ENCODE data around the gene CTSO.

The CTSO gene

GRCh38 chr4:155962767-155963166, 9.1 kb upstream of the CTSO start:
- no peaks in the 10 kb centered on the region for H3K36me3 ChIP-seq
- H3K27ac ChIP-seq = no peak overlapping the region
- no peaks in the 10 kb centered on the region for H3K4me1 ChIP-seq
- H3K4me3 ChIP-seq = no peak overlapping the region
- TF ChIP-seq, protein P1, sequence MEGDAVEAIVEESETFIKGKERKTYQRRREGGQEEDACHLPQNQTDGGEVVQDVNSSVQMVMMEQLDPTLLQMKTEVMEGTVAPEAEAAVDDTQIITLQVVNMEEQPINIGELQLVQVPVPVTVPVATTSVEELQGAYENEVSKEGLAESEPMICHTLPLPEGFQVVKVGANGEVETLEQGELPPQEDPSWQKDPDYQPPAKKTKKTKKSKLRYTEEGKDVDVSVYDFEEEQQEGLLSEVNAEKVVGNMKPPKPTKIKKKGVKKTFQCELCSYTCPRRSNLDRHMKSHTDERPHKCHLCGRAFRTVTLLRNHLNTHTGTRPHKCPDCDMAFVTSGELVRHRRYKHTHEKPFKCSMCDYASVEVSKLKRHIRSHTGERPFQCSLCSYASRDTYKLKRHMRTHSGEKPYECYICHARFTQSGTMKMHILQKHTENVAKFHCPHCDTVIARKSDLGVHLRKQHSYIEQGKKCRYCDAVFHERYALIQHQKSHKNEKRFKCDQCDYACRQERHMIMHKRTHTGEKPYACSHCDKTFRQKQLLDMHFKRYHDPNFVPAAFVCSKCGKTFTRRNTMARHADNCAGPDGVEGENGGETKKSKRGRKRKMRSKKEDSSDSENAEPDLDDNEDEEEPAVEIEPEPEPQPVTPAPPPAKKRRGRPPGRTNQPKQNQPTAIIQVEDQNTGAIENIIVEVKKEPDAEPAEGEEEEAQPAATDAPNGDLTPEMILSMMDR (IDR thresholded peaks at IDR 0.05) = no peak
- H3K9me3 ChIP-seq = no peaks in the 10 kb centered on the region
- no peak for DNase-seq
- intact Hi-C loops (cut with DNase I; ENCODE audit: low total_unique reads) = no loop called here
- H3K27me3 ChIP-seq = no peaks in the 10 kb centered on the region

DNA sequence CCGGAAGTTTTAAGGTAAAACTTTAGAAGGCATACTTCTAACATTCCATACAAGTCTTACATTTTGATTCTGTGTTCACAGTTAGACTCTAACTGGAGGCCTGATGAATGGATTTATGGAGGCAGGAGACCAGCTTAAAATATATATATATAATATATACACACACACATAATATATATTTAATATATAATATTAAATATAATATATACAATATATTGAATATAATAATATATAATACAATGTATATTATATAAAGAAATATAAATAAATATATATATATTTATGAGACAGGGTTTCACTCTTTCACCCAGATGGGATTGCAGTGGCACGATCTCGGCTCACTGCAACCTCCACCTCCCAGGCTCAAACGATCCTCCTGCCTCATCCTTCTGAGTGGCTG, 7.9 kb upstream of the CTSO start:
- TF ChIP-seq, protein P1 (IDR thresholded peaks at IDR 0.05) = no peak
- Histone ChIP-seq H3K27ac (no peak overlapping the region), H3K4me3 (no peak overlapping the region), H3K36me3 (no peaks in the 10 kb centered on the region), H3K4me1 (no peaks in the 10 kb centered on the region), H3K9me3 (no peaks in the 10 kb centered on the region), H3K27me3 (no peaks in the 10 kb centered on the region)
- intact Hi-C loops (cut with DNase I; ENCODE audit: low total_unique reads) = no loop called here
- no peak for DNase-seq

- DNase-seq = no peak
- Histone ChIP-seq H3K36me3 (no peaks in the 10 kb centered on the region), H3K27me3 (no peaks in the 10 kb centered on the region), H3K4me1 (no peaks in the 10 kb centered on the region), H3K9me3 (no peaks in the 10 kb centered on the region), H3K27ac (no peak overlapping the region), H3K4me3 (no peak overlapping the region)
- TF ChIP-seq, protein P1 (IDR thresholded peaks at IDR 0.05) = no peak
- intact Hi-C loops (cut with DNase I; ENCODE audit: low total_unique reads) = no loop called here
These were observed 6.9 kb upstream of the CTSO start for GRCh38 chr4:155960522-155960921.

DNA sequence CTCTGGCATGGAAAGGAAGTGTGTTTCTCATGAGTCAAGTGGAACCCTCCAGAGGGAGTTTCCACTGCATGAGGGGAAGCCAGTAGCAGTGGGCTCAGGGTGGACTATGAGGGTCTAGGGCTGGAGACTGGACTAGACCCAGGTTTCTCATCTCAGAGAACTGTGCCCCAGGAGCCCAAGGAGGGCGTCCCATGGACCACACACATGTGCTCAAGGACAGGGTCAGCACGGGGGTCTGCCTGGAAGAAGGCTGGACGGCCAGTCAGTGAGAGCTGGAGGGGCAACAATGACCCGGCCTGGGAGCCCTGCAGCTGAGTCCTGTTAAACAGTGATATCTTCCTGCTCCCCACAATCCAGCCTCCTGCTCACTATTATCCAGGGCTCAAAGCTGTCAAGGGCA, 5.8 kb upstream of the CTSO start:
- no peaks in the 10 kb centered on the region for H3K4me1 ChIP-seq
- intact Hi-C loops (cut with DNase I; ENCODE audit: low total_unique reads) = loop anchor here (10.0 kb wide), 1 partner anchor 555 kb away; no protein-coding TSS in a partner anchor
- no peak for DNase-seq
- H3K9me3 ChIP-seq = no peaks in the 10 kb centered on the region
- no peaks in the 10 kb centered on the region for H3K27me3 ChIP-seq
- no peaks in the 10 kb centered on the region for H3K36me3 ChIP-seq
- TF ChIP-seq, protein P1 (IDR thresholded peaks at IDR 0.05) = no peak
- no peak overlapping the region for H3K4me3 ChIP-seq
- no peak overlapping the region for H3K27ac ChIP-seq

GRCh38 chr4:155956461-155956860, 2.8 kb upstream of the CTSO start:
- Histone ChIP-seq H3K36me3 (no peaks in the 10 kb centered on the region), H3K4me1 (peaks cover 0 to 13% (median 5%) of the 10 kb centered on the region in 4 donors), H3K4me3 (no peak overlapping the region), H3K27ac (no peak overlapping the region), H3K9me3 (no peaks in the 10 kb centered on the region), H3K27me3 (no peaks in the 10 kb centered on the region)
- DNase-seq = no peak
- TF ChIP-seq, protein P1 (IDR thresholded peaks at IDR 0.05) = no peak
- intact Hi-C loops (cut with DNase I; ENCODE audit: low total_unique reads) = loop anchor here (10.0 kb wide), 1 partner anchor 552 kb away; no protein-coding TSS in a partner anchor

DNA sequence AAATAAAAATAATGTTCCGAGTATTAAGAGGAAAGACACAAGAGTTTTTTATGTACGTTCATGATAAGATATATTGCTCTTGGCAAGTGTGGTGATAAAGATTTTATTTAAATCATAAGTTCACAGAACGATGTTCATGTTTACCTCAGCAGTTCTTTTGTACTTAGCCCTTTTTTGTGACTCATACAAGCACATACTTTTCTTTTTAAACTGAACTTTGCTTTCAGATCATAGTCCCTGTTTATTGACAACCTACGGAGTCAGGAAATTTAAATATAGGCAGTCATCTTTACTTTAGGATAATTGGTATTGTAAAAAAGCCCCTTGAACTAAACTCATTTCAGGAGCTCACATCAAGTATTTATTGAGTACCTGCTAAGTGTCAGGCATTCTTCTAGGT, 1.3 kb upstream of the CTSO start:
- Histone ChIP-seq H3K4me3 (no peak overlapping the region), H3K4me1 (peaks cover 0 to 13% (median 5%) of the 10 kb centered on the region in 4 donors), H3K9me3 (no peaks in the 10 kb centered on the region), H3K36me3 (no peaks in the 10 kb centered on the region), H3K27me3 (no peaks in the 10 kb centered on the region), H3K27ac (no peak overlapping the region)
- intact Hi-C loops (cut with DNase I; ENCODE audit: low total_unique reads) = loop anchor here (5.0 to 10.0 kb wide), 3 partner anchors 143 to 550 kb away; no protein-coding TSS in a partner anchor
- no peak for DNase-seq
- TF ChIP-seq, protein P1 (IDR thresholded peaks at IDR 0.05) = no peak

All from tibial artery (tissue), 4 donors.